HL-60 (cell line): Measurements from ENCODE around the gene TBC1D7.

Experiments used
- DNase-seq, 2 experiments: peaks; one replicate each; pipeline ENCODE4 v3.0.0-alpha.2; 2010 to 2020; ENCODE audit warnings: low read depth in 1 of 2, low spot score in 1 of 2
- H3K27ac ChIP-seq: fragments of 250-450 bp; sonication (Bioruptor Pico); replicated peaks from 2 replicates; pipeline ENCODE4 v1.5.1; 2020; ENCODE audit warnings: mild to moderate bottlenecking, moderate library complexity
- H3K27me3 ChIP-seq: fragments of 250-450 bp; sonication (Bioruptor Pico); 2 replicates; pipeline ENCODE4 v1.5.1; 2021; ENCODE audit warnings: mild to moderate bottlenecking, moderate library complexity; ENCODE audit not compliant: insufficient read depth, poor library complexity, severe bottlenecking
- H3K4me3 ChIP-seq: replicated peaks from 2 replicates; pipeline ENCODE4 v1.5.1; 2011; ENCODE audit warnings: mild to moderate bottlenecking, control low read depth, low read length; ENCODE audit not compliant: insufficient read depth
- CTCF ChIP-seq: IDR thresholded peaks from one replicate; pipeline ENCODE4 v1.5.1; 2011; ENCODE audit warnings: low read length, control low read depth, inconsistent platforms; ENCODE audit not compliant: insufficient read depth
- GABPA ChIP-seq: IDR thresholded peaks from 2 replicates; pipeline ENCODE4 v1.6.1; 2012; ENCODE audit warnings: low read depth
- POLR2AphosphoS5 ChIP-seq: IDR thresholded peaks from 2 replicates; pipeline ENCODE4 v1.6.1; 2012; ENCODE audit warnings: low read depth
- REST ChIP-seq: IDR thresholded peaks from 2 replicates; pipeline ENCODE4 v1.6.1; 2012; ENCODE audit warnings: low read depth; ENCODE audit not compliant: insufficient replicate concordance
- SPI1 ChIP-seq: IDR thresholded peaks from 2 replicates; pipeline ENCODE4 v1.6.1; 2012; ENCODE audit warnings: low read depth, mild to moderate bottlenecking, borderline replicate concordance

Gene TBC1D7

GRCh38 chr6:13282393-13283069 lies 45.8 kb downstream of the TBC1D7 start:
- DNase-seq = no peak
- TF ChIP-seq CTCF (no peak), SPI1 (no peak), POLR2AphosphoS5 (no peak), REST (no peak), GABPA (no peak)
- Histone ChIP-seq H3K27ac (no peak overlapping the region), H3K27me3 (no peaks in the 10 kb centered on the region), H3K4me3 (no peak overlapping the region)

GRCh38 chr6:13281686-13282085 lies 46.7 kb downstream of the TBC1D7 start:
- no peak overlapping the region for H3K4me3 ChIP-seq
- DNase-seq = no peak
- H3K27ac ChIP-seq = no peak overlapping the region
- H3K27me3 ChIP-seq = no peaks in the 10 kb centered on the region
- TF ChIP-seq CTCF = no peak
- TF ChIP-seq REST = no peak
- TF ChIP-seq POLR2AphosphoS5 = no peak
- no peak for TF ChIP-seq GABPA
- TF ChIP-seq SPI1 = no peak

- DNase-seq = no peak
- no peak overlapping the region for H3K4me3 ChIP-seq
- H3K27me3 ChIP-seq = no peaks in the 10 kb centered on the region
- no peak overlapping the region for H3K27ac ChIP-seq
- TF ChIP-seq CTCF = no peak
- no peak for TF ChIP-seq SPI1
- no peak for TF ChIP-seq GABPA
- no peak for TF ChIP-seq POLR2AphosphoS5
Observed at GRCh38 chr6:13280254-13280653, 48.1 kb downstream of the TBC1D7 start.

GRCh38 chr6:13278991-13279390 lies 49.3 kb downstream of the TBC1D7 start:
- H3K4me3 ChIP-seq = no peak overlapping the region
- TF ChIP-seq GABPA (no peak), CTCF (no peak), POLR2AphosphoS5 (no peak), SPI1 (no peak), REST (no peak)
- H3K27me3 ChIP-seq = no peaks in the 10 kb centered on the region
- DNase-seq = no peak
- no peak overlapping the region for H3K27ac ChIP-seq
